ENCODE data around the gene KDM5B.

GRCh38 chr1:202725526-202725925, 82.7 kb downstream of the KDM5B start:
- TF ChIP-seq POLR2A (IDR thresholded peaks at IDR 0.05) (no peak), CTCF (IDR thresholded peaks at IDR 0.05) (no peak)
